HCT116 (cell line): ENCODE measurements around the gene CRYBB1. TPM values are rescaled to one million over a fixed set of nuclear protein-coding genes. Genes with fewer than 3 reads are reported as not detected.

Experiments used
- ATAC-seq: fragments of 200-7000 bp; cut with Tn5 transposase; 2 replicates; pipeline ENCODE4 v1.9.1; 2020; ENCODE audit warnings: mild to moderate bottlenecking, moderate library complexity
- BruUV-seq: library from RNA; stranded (reverse); fragments of 400-500 nt; replicated peaks from 2 replicates; lab custom pipeline; 2021; lab: Mats Ljungman, UMichigan
- CTCF ChIA-PET: fragments of 300-600 bp; sonication (Branson Sonifier 250); formaldehyde crosslinking; loops from one replicate; lab custom pipeline; 2021; ENCODE audit warnings: antibody characterized with exemption; lab: Charles Lee
- POLR2A ChIA-PET: fragments of 300-600, 350-600 bp; sonication (Branson Sonifier 250); formaldehyde crosslinking; loops from one replicate; lab custom pipeline; 2021; ENCODE audit warnings: antibody characterized with exemption; lab: Charles Lee
- RAD21 ChIA-PET, 2 experiments: fragments of 300-600 bp; sonication (Branson Sonifier 250); formaldehyde crosslinking; loops; one replicate each; lab custom pipeline; 2023; ENCODE audit warnings: low total read pairs in 2 of 2; ENCODE audit not compliant: uncharacterized antibody in 2 of 2, unreplicated experiment in 2 of 2, low non-redundant PET in 1 of 2; lab: Charles Lee
- DNase-seq: peaks from one replicate; pipeline ENCODE4 v3.0.0-alpha.2; 2010; ENCODE audit warnings: low read depth, low spot score
- H2AFZ ChIP-seq: fragments of 200-600 bp; shearing (Covaris generic), sonication (generic); 2 replicates; pipeline ENCODE4 v1.6.1; 2017; ENCODE audit warnings: low read depth, mixed run types, mixed read lengths, antibody characterized with exemption, low read length; ENCODE audit not compliant: poor library complexity, severe bottlenecking
- H3K27ac ChIP-seq: 2 replicates; pipeline ENCODE4 v1.5.1; 2012; ENCODE audit warnings: low read depth, low read length
- H3K27me3 ChIP-seq: fragments of 200-600 bp; sonication (generic); 2 replicates; pipeline ENCODE4 v1.6.1; 2016; ENCODE audit warnings: mixed run types, low read length, mixed read lengths; ENCODE audit not compliant: insufficient read depth
- H3K36me3 ChIP-seq, 2 experiments: fragments of 200-500 bp in 1 of 2; fragments of 200-600 bp in 1 of 2; sonication (Bioruptor generic) in 1 of 2; sonication (generic) in 1 of 2; 2 replicates each; pipeline versions ENCODE4 v1.5.1 to v1.6.1; 2014 to 2016; ENCODE audit warnings: low read length in 2 of 2, inconsistent platforms in 1 of 2, mixed read lengths in 1 of 2, mixed run types in 1 of 2; ENCODE audit not compliant: insufficient read depth in 2 of 2, control insufficient read depth in 1 of 2
- H3K4me1 ChIP-seq, 2 experiments: fragments of 200-600 bp in 1 of 2; sonication (generic) in 1 of 2; 2 replicates each; pipeline versions ENCODE4 v1.5.1 to v1.6.1; 2012 to 2017; ENCODE audit warnings: low read length in 2 of 2, inconsistent platforms in 1 of 2, mild to moderate bottlenecking in 1 of 2, mixed read lengths in 1 of 2, mixed run types in 1 of 2, moderate library complexity in 1 of 2; ENCODE audit not compliant: insufficient read depth in 2 of 2, control insufficient read depth in 1 of 2
- H3K4me2 ChIP-seq: fragments of 200-600 bp; sonication (generic); 2 replicates; pipeline ENCODE4 v1.6.1; 2017; ENCODE audit warnings: mixed run types, low read length, mixed read lengths
- H3K4me3 ChIP-seq, 2 experiments: fragments of 200-600 bp in 1 of 2; sonication (generic) in 1 of 2; replicated peaks in 1 of 2; 2 replicates each; pipeline ENCODE4 v1.5.1; 2011 to 2016; ENCODE audit warnings: low read length in 2 of 2, control low read depth in 1 of 2, low read depth in 1 of 2, mild to moderate bottlenecking in 1 of 2, mixed read lengths in 1 of 2, mixed run types in 1 of 2
- H3K79me2 ChIP-seq: fragments of 200-600 bp; sonication (generic); 2 replicates; pipeline ENCODE4 v1.6.1; 2017; ENCODE audit warnings: mild to moderate bottlenecking, mixed run types, low read length, moderate library complexity, mixed read lengths; ENCODE audit not compliant: insufficient read depth
- H3K9ac ChIP-seq: fragments of 200-600 bp; sonication (generic); 2 replicates; pipeline ENCODE4 v1.6.1; 2016; ENCODE audit warnings: low read length, mixed read lengths
- H3K9me2 ChIP-seq: fragments of 200-600 bp; sonication (generic), shearing (Covaris generic); 2 replicates; pipeline ENCODE4 v1.6.1; 2017; ENCODE audit warnings: mixed run types, mild to moderate bottlenecking, moderate library complexity; ENCODE audit not compliant: insufficient read depth
- H3K9me3 ChIP-seq, 2 experiments: fragments of 200-500 bp in 1 of 2; fragments of 200-600 bp in 1 of 2; sonication (Bioruptor generic) in 1 of 2; sonication (generic) in 1 of 2; 2 replicates each; pipeline ENCODE4 v1.6.1; 2014 to 2017; ENCODE audit warnings: low read length in 2 of 2, mixed read lengths in 2 of 2, inconsistent platforms in 1 of 2, low read depth in 1 of 2, mild to moderate bottlenecking in 1 of 2, mixed run types in 1 of 2, moderate library complexity in 1 of 2; ENCODE audit not compliant: control insufficient read depth in 1 of 2, insufficient read depth in 1 of 2
- H4K20me1 ChIP-seq: fragments of 200-600 bp; sonication (generic), shearing (Covaris generic); 2 replicates; pipeline ENCODE4 v1.6.1; 2017; ENCODE audit warnings: mixed run types, mild to moderate bottlenecking, moderate library complexity; ENCODE audit not compliant: insufficient read depth
- EGR1 ChIP-seq: IDR thresholded peaks from 2 replicates; pipeline ENCODE4 v1.6.1; 2012; ENCODE audit warnings: low read depth
- intact Hi-C: fragments of 100-400 bp; cut with micrococcal nuclease; formaldehyde crosslinking; loops from 2 replicates; pipeline ENCODE4 v1.10.0; 2022
- total RNA-seq: library from RNA; stranded (reverse); gene quantifications from one replicate; pipeline ENCODE4 v1.2.1, GENCODE V29; 2021; ENCODE audit not compliant: unreplicated experiment
- TF ChIP-seq, protein P1 (sequence below), 3 experiments: fragments of 200-600 bp in 1 of 3; sonication (generic) in 1 of 3; IDR thresholded peaks in 2 of 3; conservative IDR thresholded peaks in 1 of 3; 2 replicates each; pipeline ENCODE4 v1.5.1; 2012 to 2017; ENCODE audit warnings: low read depth in 2 of 3, low read length in 2 of 3, antibody characterized with exemption in 1 of 3, borderline replicate concordance in 1 of 3, control low read depth in 1 of 3, mild to moderate bottlenecking in 1 of 3, mixed read lengths in 1 of 3, mixed run types in 1 of 3, moderate library complexity in 1 of 3; ENCODE audit not compliant: insufficient read depth in 1 of 3
- TF ChIP-seq, protein P2 (sequence below): IDR thresholded peaks from 2 replicates; pipeline ENCODE4 v1.6.1; 2011; ENCODE audit warnings: mild to moderate bottlenecking, low read length, moderate library complexity; ENCODE audit not compliant: insufficient replicate concordance; ENCODE audit errors: extremely low read depth

CRYBB1 gene
- total RNA-seq, 1 experiment from 2014 or later: not detected

DNA sequence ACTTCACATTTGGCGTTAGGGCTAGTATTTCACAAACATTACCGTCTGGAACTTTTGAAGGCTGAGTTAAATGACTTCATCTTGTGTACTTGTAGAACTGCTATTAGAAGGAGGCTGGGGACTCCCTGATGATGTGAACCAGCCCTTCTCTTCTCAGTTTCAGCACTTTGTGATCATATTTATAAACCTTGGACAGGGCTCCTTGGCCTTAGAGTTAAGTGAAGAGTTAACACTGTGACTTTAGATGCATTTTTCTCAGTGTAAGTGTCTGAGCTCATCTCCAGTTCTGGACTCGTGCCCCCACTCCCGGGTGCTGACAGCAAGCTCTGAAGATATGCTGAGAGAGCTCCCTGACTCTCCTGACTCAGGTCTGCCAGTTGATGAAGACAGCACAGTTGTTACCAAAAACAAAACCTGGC, 48.0 kb upstream of the CRYBB1 start:
- ChIA-PET CTCF (interaction anchor here (0.7 to 2.0 kb wide), 12 partner anchors 8 to 308 kb away, joined by 3 to 30 read pairs (median 4); partner anchors contain the start of genes HPS4 and SRRD), POLR2A (interaction anchor here (0.8 kb wide), 1 partner anchor 163 kb away, joined by 3 read pairs; no protein-coding TSS in a partner anchor), RAD21 (interaction anchor here (0.6 to 0.7 kb wide), 2 partner anchors 301 kb away, joined by 3 to 5 read pairs; no protein-coding TSS in a partner anchor)
- Histone ChIP-seq H3K36me3 (no peaks in the 10 kb centered on the region), H3K9ac (no peak overlapping the region), H3K9me2 (no peaks in the 10 kb centered on the region), H3K4me2 (no peak overlapping the region; the same call in 1 of the 2 replicates), H4K20me1 (no peaks in the 10 kb centered on the region), H3K4me1 (peaks cover 3 to 17% of the 10 kb centered on the region in 2 experiments; a peak in 3 of 4 replicates), H3K79me2 (no peaks in the 10 kb centered on the region), H3K27ac (no peak overlapping the region), H2AFZ (no peak overlapping the region), H3K9me3 (no peaks in the 10 kb centered on the region), H3K27me3 (no peaks in the 10 kb centered on the region), H3K4me3 (no peak overlapping the region)
- ATAC-seq (0 out of 2 replicates have a peak, but pooled peaks have one; percentile 3), DNase-seq (no peak)
- TF ChIP-seq, protein P1, sequence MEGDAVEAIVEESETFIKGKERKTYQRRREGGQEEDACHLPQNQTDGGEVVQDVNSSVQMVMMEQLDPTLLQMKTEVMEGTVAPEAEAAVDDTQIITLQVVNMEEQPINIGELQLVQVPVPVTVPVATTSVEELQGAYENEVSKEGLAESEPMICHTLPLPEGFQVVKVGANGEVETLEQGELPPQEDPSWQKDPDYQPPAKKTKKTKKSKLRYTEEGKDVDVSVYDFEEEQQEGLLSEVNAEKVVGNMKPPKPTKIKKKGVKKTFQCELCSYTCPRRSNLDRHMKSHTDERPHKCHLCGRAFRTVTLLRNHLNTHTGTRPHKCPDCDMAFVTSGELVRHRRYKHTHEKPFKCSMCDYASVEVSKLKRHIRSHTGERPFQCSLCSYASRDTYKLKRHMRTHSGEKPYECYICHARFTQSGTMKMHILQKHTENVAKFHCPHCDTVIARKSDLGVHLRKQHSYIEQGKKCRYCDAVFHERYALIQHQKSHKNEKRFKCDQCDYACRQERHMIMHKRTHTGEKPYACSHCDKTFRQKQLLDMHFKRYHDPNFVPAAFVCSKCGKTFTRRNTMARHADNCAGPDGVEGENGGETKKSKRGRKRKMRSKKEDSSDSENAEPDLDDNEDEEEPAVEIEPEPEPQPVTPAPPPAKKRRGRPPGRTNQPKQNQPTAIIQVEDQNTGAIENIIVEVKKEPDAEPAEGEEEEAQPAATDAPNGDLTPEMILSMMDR (IDR thresholded peaks at IDR 0.05 in 2 of 3, conservative IDR thresholded peaks at IDR 0.05 in 1 of 3; ENCODE audit: borderline replicate concordance in 1 of 3, insufficient read depth in 1 of 3, low read depth in 2 of 3, low read length in 2 of 3): 0 out of 6 replicates have a peak, but pooled peaks of 1 of the 3 experiments have one; percentile 1
- no peak for TF ChIP-seq EGR1
- TF ChIP-seq, protein P2, sequence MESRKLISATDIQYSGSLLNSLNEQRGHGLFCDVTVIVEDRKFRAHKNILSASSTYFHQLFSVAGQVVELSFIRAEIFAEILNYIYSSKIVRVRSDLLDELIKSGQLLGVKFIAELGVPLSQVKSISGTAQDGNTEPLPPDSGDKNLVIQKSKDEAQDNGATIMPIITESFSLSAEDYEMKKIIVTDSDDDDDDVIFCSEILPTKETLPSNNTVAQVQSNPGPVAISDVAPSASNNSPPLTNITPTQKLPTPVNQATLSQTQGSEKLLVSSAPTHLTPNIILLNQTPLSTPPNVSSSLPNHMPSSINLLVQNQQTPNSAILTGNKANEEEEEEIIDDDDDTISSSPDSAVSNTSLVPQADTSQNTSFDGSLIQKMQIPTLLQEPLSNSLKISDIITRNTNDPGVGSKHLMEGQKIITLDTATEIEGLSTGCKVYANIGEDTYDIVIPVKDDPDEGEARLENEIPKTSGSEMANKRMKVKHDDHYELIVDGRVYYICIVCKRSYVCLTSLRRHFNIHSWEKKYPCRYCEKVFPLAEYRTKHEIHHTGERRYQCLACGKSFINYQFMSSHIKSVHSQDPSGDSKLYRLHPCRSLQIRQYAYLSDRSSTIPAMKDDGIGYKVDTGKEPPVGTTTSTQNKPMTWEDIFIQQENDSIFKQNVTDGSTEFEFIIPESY: no peak
- no TSS peak for BruUV-seq
- intact Hi-C loops: loop anchor here (5.0 kb wide), 1 partner anchor 164 kb away; no protein-coding TSS in a partner anchor
